Stimulated activated CD8-positive, alpha-beta memory T cell treated with anti-CD3 and anti-CD28 coated beads, Interleukin-2, amount 100 ng/mL, for 48 hours (primary cell): ENCODE results near the gene KCNG2.

Source experiments
- DNase-seq, 2 donors: peaks; one replicate each; pipeline ENCODE4 v3.0.0-alpha.2; 2020; ENCODE audit warnings: low read depth in 2 of 2

KCNG2 gene

DNA sequence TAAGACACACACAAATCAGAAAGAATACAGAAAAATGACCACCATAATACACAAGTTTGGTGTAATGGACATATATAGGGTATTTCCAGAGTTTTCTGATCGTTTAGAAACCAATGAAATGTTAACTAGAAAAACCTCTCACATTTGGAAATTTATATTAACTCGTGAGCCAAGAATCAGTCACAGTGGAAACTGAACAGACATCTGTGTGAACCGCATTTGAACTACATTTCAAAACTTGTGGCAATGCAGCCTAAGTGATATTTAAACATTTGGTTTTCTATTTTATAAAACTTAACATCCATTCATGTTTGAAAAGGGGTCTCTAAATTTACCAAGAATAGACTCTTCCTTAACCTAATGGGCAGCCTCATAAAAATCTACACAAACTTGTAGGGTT, 29.0 kb upstream of the KCNG2 start:
- no peak for DNase-seq

GRCh38 chr18:79769698-79770500, 27.8 kb upstream of the KCNG2 start:
- DNase-seq: no peak

DNA sequence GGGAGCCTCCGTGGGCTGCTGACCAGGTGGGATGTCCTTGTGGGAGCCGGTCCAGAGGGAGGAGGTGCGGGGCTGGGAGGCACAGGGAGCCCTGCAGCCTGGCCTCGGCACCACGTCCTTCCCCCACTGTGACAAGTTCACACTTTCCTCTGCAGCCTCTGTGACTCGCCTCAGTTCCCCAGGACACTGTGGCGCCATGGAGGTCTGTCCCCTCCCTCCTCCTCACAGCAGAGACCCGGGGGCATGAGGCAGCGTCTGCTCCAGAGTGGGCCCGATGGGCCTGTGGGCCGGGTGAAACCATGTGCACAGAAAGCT, 27.3 kb upstream of the KCNG2 start:
- DNase-seq: no peak

- no peak for DNase-seq
These were observed 26.9 kb upstream of the KCNG2 start for GRCh38 chr18:79770826-79771225.

GRCh38 chr18:79771446-79772107, 26.2 kb upstream of the KCNG2 start:
- DNase-seq: no peak

GRCh38 chr18:79772108-79772864, 25.5 kb upstream of the KCNG2 start:
- no peak for DNase-seq

- DNase-seq: no peak
These were observed 24.7 kb upstream of the KCNG2 start for GRCh38 chr18:79772865-79773696.

GRCh38 chr18:79774111-79774510, 23.6 kb upstream of the KCNG2 start:
- no peak for DNase-seq

- no peak for DNase-seq
These were observed 22.1 kb upstream of the KCNG2 start for GRCh38 chr18:79775441-79776221.

DNA sequence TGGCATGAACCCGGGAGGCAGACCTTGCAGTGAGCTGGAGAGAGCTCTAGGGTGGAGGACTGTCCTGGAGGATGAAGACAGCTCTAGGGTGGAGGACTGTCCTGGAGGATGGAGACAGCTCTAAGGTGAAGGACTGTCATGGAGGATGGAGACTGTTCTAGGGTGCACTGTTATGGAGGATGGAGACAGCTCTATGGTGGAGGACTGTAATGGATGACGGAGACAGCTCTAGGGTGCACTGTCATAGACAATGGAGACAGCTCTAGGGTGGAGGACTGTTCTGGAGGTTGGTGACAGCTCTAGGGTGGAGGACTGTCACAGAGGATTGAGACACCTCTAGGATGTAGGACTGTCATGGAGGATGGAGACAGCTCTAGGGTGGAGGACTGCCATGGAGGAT, 21.1 kb upstream of the KCNG2 start:
- no peak for DNase-seq

- DNase-seq: no peak
These were observed 19.4 kb upstream of the KCNG2 start for GRCh38 chr18:79778291-79778791.

GRCh38 chr18:79779021-79779699, 18.6 kb upstream of the KCNG2 start:
- no peak for DNase-seq

- no peak for DNase-seq
These were observed 18.0 kb upstream of the KCNG2 start for GRCh38 chr18:79779700-79780190.

GRCh38 chr18:79780547-79780946, 17.2 kb upstream of the KCNG2 start:
- DNase-seq: no peak

DNA sequence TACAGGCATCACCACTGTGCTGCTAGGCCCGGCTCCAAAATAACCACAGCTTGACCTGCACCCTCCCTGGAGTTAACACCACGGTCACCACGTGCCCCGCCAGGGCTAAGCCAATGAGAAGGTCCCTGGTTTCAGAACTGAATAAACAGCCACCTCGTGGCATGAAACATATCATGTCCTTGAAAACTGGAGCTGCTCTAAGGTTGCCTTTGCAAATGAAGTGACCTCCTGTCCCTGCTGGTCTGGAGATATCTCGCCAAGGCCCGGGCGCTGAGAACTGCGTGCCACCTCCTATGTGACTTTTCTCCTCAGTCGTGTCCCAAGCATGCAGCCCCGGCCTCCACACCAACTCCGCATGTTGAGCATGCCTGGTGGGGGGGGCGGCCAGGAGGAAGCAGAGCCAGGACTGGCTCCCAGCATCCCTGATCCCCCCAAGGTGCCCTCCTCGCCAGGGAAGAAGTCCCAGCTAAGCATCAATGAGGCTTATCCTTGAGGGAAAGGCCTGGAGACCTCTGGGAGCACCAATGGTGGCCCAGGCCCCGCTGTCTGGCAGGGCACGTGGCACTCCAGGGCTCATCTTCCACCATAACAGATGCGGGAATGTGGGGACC, 16.3 kb upstream of the KCNG2 start:
- no peak for DNase-seq

GRCh38 chr18:79782566-79783308, 15.0 kb upstream of the KCNG2 start:
- no peak for DNase-seq

GRCh38 chr18:79784071-79784913, 13.4 kb upstream of the KCNG2 start:
- no peak for DNase-seq
